Mucosa of descending colon (tissue), 3 donors: ENCODE measurements around the gene PDE8A. TPM values are rescaled to one million over a fixed set of nuclear protein-coding genes. Genes with fewer than 3 reads are reported as not detected.
A peak's percentile ranks its signal among the peaks of the same experiment; 100 is the strongest.

Source experiments
- ATAC-seq: fragments of 200-7000 bp; cut with Tn5 transposase; one replicate; pipeline ENCODE4 v1.9.1; 2020; ENCODE audit warnings: mild to moderate bottlenecking, moderate library complexity
- DNase-seq, 3 donors: peaks; one replicate each; pipeline ENCODE4 v3.0.0-alpha.2; 2020
- H3K36me3 ChIP-seq: fragments of 200-600 bp; one replicate; pipeline ENCODE4 v1.8.0; 2021; ENCODE audit warnings: low read depth, mild to moderate bottlenecking
- H3K4me1 ChIP-seq: fragments of 200-600 bp; one replicate; pipeline ENCODE4 v1.8.0; 2021; ENCODE audit warnings: low read depth, mild to moderate bottlenecking
- H3K4me3 ChIP-seq: fragments of 200-600 bp; one replicate; pipeline ENCODE4 v1.8.0; 2021; ENCODE audit warnings: mild to moderate bottlenecking
- H3K9me3 ChIP-seq: fragments of 200-600 bp; one replicate; pipeline ENCODE4 v1.8.0; 2021; ENCODE audit warnings: mild to moderate bottlenecking
- intact Hi-C, 2 donors: fragments of 100-400 bp; cut with DNase I in 1 of 2; cut with micrococcal nuclease in 1 of 2; formaldehyde crosslinking; loops; one replicate each; pipeline versions ENCODE4 v1.11.0 to v1.11.1; 2022; cut with DNase I, micrococcal nuclease
- total RNA-seq, 3 donors: library from RNA; stranded (reverse); fragmentation: NEBNext Ultra II Directional in 2 of 3; extraction: Animal tissue kit (Norgen Biotek cat#: 25700) in 2 of 3; gene quantifications; one replicate each; pipeline versions ENCODE4 v1.2.1 to v1.2.4, GENCODE V29; 2021 to 2023
- TF ChIP-seq, protein P1 (sequence below): fragments of 200-600 bp; IDR thresholded peaks from one replicate; pipeline ENCODE4 v1.8.0; 2022; ENCODE audit warnings: antibody characterized with exemption, mild to moderate bottlenecking
- donor health status: DM: no; HTN: no; CAD: no; lungs with moderate emphysema.
- donor health status: DM: no; HTN: no; CAD: no.
- donor health status: DM: no; HTN: yes; CAD: no.

The PDE8A gene
- total RNA-seq, 3 donors from 2014 or later: 79.7 to 117 (median 98.3) TPM

DNA sequence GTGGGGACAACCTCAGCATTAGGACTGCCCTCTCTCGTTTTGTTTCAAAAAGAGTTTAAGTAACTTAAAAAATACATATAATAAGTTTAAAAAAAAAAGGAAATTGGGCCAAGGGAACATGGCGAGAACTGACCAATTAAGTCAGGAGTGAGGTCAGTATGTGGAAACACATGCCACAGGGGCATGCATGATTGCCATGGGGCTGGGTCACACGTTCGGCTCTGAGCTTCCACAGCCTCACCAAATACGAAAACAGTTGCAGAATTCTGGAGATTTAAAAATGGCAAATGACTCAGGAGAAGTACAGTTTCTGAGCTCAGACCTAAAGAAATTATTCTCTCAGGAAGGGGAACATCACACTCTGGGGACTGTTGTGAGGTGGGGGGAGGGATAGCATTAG lies 24.1 kb downstream of the PDE8A start:
- Histone ChIP-seq H3K4me3 (no peak overlapping the region), H3K9me3 (no peaks in the 10 kb centered on the region), H3K4me1 (peaks cover 55% of the 10 kb centered on the region), H3K36me3 (no peaks in the 10 kb centered on the region)
- DNase-seq (no peak), ATAC-seq (no peak)
- TF ChIP-seq, protein P1, sequence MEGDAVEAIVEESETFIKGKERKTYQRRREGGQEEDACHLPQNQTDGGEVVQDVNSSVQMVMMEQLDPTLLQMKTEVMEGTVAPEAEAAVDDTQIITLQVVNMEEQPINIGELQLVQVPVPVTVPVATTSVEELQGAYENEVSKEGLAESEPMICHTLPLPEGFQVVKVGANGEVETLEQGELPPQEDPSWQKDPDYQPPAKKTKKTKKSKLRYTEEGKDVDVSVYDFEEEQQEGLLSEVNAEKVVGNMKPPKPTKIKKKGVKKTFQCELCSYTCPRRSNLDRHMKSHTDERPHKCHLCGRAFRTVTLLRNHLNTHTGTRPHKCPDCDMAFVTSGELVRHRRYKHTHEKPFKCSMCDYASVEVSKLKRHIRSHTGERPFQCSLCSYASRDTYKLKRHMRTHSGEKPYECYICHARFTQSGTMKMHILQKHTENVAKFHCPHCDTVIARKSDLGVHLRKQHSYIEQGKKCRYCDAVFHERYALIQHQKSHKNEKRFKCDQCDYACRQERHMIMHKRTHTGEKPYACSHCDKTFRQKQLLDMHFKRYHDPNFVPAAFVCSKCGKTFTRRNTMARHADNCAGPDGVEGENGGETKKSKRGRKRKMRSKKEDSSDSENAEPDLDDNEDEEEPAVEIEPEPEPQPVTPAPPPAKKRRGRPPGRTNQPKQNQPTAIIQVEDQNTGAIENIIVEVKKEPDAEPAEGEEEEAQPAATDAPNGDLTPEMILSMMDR: no peak
- intact Hi-C loops: no loop called here

DNA sequence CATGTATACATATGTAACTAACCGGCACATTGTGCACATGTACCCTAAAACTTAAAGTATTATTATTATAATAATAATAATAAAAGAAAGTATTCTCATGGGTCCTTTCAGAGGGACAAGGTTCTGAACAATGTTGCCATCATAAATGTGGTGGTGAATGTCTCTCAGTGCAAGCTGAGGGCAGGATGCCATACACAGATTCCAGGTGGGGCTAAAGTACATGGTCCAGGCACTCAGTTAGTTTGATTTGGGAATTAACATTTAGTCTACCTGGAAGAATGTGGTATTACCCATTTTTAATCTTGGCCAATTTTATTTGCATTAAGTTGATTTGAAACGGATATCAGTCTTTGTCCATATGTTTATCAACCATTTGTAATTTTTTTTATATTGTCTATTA lies 24.5 kb downstream of the PDE8A start:
- no peak for ATAC-seq
- no peak for DNase-seq
- TF ChIP-seq, protein P1: no peak
- Histone ChIP-seq H3K4me1 (peaks cover 55% of the 10 kb centered on the region), H3K36me3 (no peaks in the 10 kb centered on the region), H3K9me3 (no peaks in the 10 kb centered on the region), H3K4me3 (no peak overlapping the region)
- intact Hi-C loops: no loop called here

DNA sequence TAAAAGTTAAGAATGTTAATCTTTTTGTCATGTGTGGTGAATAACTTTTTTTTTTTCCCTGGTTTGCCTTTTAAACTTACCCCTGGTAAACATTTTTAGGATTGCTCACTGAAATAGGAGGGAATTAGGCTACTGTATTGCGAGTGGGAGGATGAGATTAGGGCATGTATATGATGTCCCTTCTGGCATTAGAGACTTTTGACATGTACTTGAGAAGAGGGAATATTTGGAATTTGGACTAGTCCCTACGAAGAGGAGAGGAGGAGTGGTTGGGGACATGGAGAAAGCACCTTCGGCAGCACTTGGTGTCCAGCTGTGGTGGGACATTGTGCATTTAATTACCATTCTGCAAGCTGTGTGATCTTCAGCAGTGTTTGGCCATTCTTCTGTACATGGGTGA lies 25.0 kb downstream of the PDE8A start:
- DNase-seq: no peak
- Histone ChIP-seq H3K36me3 (no peaks in the 10 kb centered on the region), H3K4me1 (peaks cover 56% of the 10 kb centered on the region), H3K4me3 (no peak overlapping the region), H3K9me3 (no peaks in the 10 kb centered on the region)
- intact Hi-C loops: no loop called here
- ATAC-seq: no peak
- TF ChIP-seq, protein P1: no peak

DNA sequence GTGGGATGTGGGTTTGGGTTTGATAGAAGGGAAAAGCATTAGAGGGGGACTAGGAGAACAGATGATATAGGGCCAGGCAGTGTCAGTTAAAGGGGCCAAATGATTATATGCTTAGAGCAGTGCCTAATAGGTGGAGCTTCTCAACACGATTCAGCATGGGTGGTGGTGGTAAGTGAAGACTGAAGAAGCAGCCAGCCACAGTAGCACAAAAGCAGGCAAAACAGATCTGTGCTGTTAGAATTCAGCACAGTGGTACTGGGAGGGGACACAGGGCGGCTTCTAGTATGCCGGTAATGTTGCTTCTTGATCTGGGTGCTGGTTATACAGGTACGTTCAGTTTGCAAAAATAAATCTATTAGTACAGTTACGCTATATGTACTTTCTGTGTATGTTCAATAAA lies 25.5 kb downstream of the PDE8A start:
- H3K4me3 ChIP-seq: no peak overlapping the region
- no peaks in the 10 kb centered on the region for H3K9me3 ChIP-seq
- intact Hi-C loops: no loop called here
- DNase-seq (no peak), ATAC-seq (no peak)
- H3K4me1 ChIP-seq: peaks cover 56% of the 10 kb centered on the region
- TF ChIP-seq, protein P1: no peak
- no peaks in the 10 kb centered on the region for H3K36me3 ChIP-seq

DNA sequence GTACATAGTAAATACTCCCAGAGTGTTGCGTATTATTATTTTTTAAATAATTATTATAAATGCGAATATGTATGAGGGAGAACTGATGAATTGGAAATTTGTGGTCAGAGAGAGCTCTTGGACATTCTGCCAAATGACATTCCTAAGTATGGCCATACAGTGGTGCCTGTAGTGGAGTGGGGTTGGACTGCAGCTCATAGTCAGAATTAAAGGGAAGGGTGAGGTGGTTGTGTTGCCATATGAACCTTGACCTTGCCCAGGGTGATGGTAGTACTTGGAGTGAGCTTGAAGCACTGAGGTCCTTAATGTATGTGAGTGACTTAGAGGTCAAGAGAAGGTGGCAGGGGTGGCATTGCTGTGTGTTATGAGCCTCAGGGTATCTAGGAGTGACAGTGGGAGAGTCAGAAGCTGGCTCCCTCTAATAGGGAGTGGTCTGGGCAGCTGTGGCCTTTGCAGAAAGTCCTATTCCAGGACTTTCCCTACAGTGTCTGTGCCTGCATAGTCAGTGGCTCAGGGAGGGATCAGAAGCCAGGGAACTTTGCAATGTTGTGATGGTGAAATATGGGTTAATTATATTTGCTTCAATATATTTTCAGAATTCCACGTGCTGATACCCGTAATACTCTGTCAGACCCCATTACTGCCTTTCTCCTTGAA lies 26.2 kb downstream of the PDE8A start:
- intact Hi-C loops: no loop called here
- Histone ChIP-seq H3K9me3 (no peaks in the 10 kb centered on the region), H3K4me3 (no peak overlapping the region), H3K4me1 (peaks cover 56% of the 10 kb centered on the region), H3K36me3 (no peaks in the 10 kb centered on the region)
- TF ChIP-seq, protein P1: no peak
- no peak for DNase-seq
- ATAC-seq: peak; percentile 19
